Aorta (tissue), 5 donors: Measurements from ENCODE around the gene COQ7. TPM values are rescaled to one million over a fixed set of nuclear protein-coding genes. Genes with fewer than 3 reads are reported as not detected.

Experiments used
- ATAC-seq: fragments of 200-7000 bp; cut with Tn5 transposase; one replicate; pipeline ENCODE4 v1.9.1; 2022; ENCODE audit warnings: moderate library complexity; ENCODE audit not compliant: low FRiP score
- DNase-seq, 2 donors: peaks; one replicate each; pipeline ENCODE4 v3.0.0-alpha.2; 2020
- H3K27ac ChIP-seq, 2 donors: one replicate each; pipeline ENCODE4 v1.5.1; 2013; ENCODE audit warnings: low read length in 2 of 2, mild to moderate bottlenecking in 2 of 2, moderate library complexity in 2 of 2, control low read depth in 1 of 2, inconsistent platforms in 1 of 2, low read depth in 1 of 2
- H3K27me3 ChIP-seq, 2 donors: one replicate each; pipeline ENCODE4 v1.6.1; 2013; ENCODE audit warnings: control low read depth in 1 of 2, low read length in 1 of 2, mild to moderate bottlenecking in 1 of 2, moderate library complexity in 1 of 2; ENCODE audit not compliant: insufficient read depth in 2 of 2, control insufficient read depth in 1 of 2
- H3K36me3 ChIP-seq, 2 donors: one replicate each; pipeline ENCODE4 v1.6.1; 2013; ENCODE audit warnings: control low read depth in 1 of 2, low read length in 1 of 2, mild to moderate bottlenecking in 1 of 2; ENCODE audit not compliant: insufficient read depth in 2 of 2, control insufficient read depth in 1 of 2
- H3K4me1 ChIP-seq, 2 donors: one replicate each; pipeline ENCODE4 v1.6.1; 2013; ENCODE audit warnings: low read length in 2 of 2, control low read depth in 1 of 2, mild to moderate bottlenecking in 1 of 2, moderate library complexity in 1 of 2; ENCODE audit not compliant: insufficient read depth in 2 of 2, control insufficient read depth in 1 of 2
- H3K4me3 ChIP-seq, 2 donors: one replicate each; pipeline ENCODE4 v1.5.1; 2013; ENCODE audit warnings: low read length in 2 of 2, control low read depth in 1 of 2, mild to moderate bottlenecking in 1 of 2
- H3K9me3 ChIP-seq: one replicate; pipeline ENCODE4 v1.6.1; 2013; ENCODE audit warnings: mild to moderate bottlenecking, low read length; ENCODE audit not compliant: control insufficient read depth
- WGBS, 2 donors: extraction: QIAGEN DNeasy Blood & Tissue Kit; methylation state at CpG; one replicate each; pipeline ENCODE4 v1.1.7; 2013; 5-methylcytosine and 5-hydroxymethylcytosine counted together
- intact Hi-C, 2 donors: fragments of 100-400 bp; cut with DNase I; formaldehyde crosslinking; loops; one replicate each; pipeline versions ENCODE4 v1.14.2 to v1.15.0; 2022
- polyA plus RNA-seq, 2 donors: library from polyadenylated mRNA; stranded (reverse); fragments of 200-250 nt; gene quantifications; one replicate each; pipeline ENCODE4 v1.2.3, GENCODE V29; 2013
- total RNA-seq, 2 donors: library from RNA; stranded (reverse); fragmentation: NEBNext Ultra II Directional; extraction: Animal tissue kit (Norgen Biotek cat#: 25700); gene quantifications; one replicate each; pipeline ENCODE4 v1.2.1, GENCODE V29; 2021
- donor health status: healthy with polysubstance abuse.
- donor health status: Bipolar disorder and iron deficiency.
- donor health status: DM: no; HTN: no; CAD: no.
- donor health status: DM: no; HTN: no; CAD: no.
- donor health status: DM: yes; HTN: yes; CAD: no.

COQ7 gene
- total and polyA plus RNA-seq, 4 donors: 12.2 to 19.2 (median 17.8) TPM

GRCh38 chr16:19083670-19084069, 16.3 kb downstream of the COQ7 start:
- WGBS, 2 donors: 80 to 83% methylated on average over 1 of the region's 1 CpG
- no peaks in the 10 kb centered on the region for H3K4me1 ChIP-seq
- no peaks in the 10 kb centered on the region for H3K27me3 ChIP-seq
- DNase-seq (no peak), ATAC-seq (no peak)
- peaks cover 3 to 4% of the 10 kb centered on the region in 2 donors for H3K36me3 ChIP-seq
- no peak overlapping the region for H3K4me3 ChIP-seq
- H3K27ac ChIP-seq: no peak overlapping the region
- H3K9me3 ChIP-seq: no peaks in the 10 kb centered on the region
- intact Hi-C loops: no loop called here

DNA sequence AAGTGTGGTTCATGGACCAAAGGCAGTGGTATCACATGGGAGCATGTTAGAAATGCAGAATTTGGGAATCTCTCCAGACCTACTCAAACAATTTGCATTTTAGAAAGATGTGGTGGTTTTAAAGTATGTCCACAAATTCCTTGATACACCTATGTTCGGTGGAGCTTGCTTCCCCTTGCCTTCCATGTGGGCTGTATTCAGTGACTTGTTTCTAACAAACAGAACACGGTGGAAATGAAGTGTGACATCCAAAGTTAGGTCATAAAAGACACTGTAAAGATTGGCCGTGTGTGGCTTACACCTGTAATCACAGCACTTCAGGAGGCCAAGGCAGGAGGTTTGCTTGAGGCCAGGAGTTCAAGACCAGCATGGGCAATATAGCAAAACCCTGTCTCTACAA, 16.7 kb downstream of the COQ7 start:
- Histone ChIP-seq H3K27me3 (no peaks in the 10 kb centered on the region), H3K27ac (no peak overlapping the region), H3K4me1 (no peaks in the 10 kb centered on the region), H3K4me3 (no peak overlapping the region), H3K36me3 (no peaks in the 10 kb centered on the region), H3K9me3 (no peaks in the 10 kb centered on the region)
- DNase-seq (no peak), ATAC-seq (no peak)
- WGBS, 2 donors: 76 to 81% methylated on average over 3 of the region's 3 CpGs
- intact Hi-C loops: no loop called here

GRCh38 chr16:19084879-19085278, 17.5 kb downstream of the COQ7 start:
- no peaks in the 10 kb centered on the region for H3K36me3 ChIP-seq
- WGBS, 2 donors: 90% methylated on average over 5 of the region's 5 CpGs
- H3K9me3 ChIP-seq: no peaks in the 10 kb centered on the region
- no peak overlapping the region for H3K27ac ChIP-seq
- H3K4me3 ChIP-seq: no peak overlapping the region
- H3K27me3 ChIP-seq: no peaks in the 10 kb centered on the region
- DNase-seq (no peak), ATAC-seq (no peak)
- H3K4me1 ChIP-seq: no peaks in the 10 kb centered on the region
- intact Hi-C loops: loop anchor here (5.0 kb wide), 4 partner anchors 37 to 417 kb away; partner anchors contain the start of gene SYT17 (in 1 of the 2)

GRCh38 chr16:19085679-19086200, 18.3 kb downstream of the COQ7 start:
- WGBS, 2 donors: 49 to 55% methylated on average over 8 of the region's 8 CpGs
- no peak overlapping the region for H3K4me3 ChIP-seq
- no peaks in the 10 kb centered on the region for H3K4me1 ChIP-seq
- no peaks in the 10 kb centered on the region for H3K36me3 ChIP-seq
- H3K27me3 ChIP-seq: no peaks in the 10 kb centered on the region
- DNase-seq (no peak), ATAC-seq (no peak)
- H3K27ac ChIP-seq: no peak overlapping the region
- intact Hi-C loops: loop anchor here (2.0 to 5.0 kb wide), 7 partner anchors 33 to 417 kb away; partner anchors contain the start of gene SYT17 (in 1 of the 2)
- no peaks in the 10 kb centered on the region for H3K9me3 ChIP-seq

DNA sequence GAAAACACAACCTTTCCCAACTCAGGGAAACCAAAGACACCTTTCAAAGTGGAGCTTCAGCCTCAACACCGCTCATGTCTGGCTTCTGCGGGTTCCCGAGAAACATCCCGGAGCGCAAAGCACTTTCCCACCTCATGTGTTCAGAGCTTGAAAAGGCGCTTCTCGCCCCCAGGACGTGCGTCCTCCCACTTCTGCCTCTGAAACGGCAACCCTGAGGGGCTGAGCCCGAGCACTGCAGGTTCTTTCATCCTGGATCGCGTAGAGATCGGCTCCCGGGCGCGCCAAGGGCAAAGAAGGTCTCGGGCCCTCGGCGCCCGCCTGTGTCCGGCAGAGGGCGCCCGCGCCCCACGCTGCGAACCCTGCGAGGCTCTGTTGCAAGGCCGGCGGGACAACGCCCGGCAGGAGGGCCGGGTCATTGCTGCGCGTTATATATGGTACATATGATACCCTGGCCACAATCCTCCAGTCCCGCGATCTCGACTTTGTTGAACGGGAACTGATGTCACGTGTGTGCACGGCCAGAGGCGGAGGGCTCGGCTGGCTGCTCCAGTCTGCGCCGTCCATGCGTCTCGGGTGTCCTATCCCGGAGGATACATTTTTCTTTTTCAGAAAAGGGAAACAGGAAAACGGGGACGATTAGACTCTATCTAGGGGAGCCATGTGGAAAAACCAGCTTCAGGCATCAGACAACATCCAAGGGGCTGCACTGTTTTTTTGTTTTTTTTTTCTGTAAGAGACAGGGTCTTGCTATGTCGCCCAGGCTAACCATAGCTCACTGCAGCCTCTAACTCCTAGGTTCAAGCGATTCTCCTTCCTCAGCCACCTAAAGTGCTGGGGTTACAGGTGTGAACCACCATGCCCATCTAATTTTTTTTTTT, 19.1 kb downstream of the COQ7 start:
- Histone ChIP-seq H3K36me3 (no peaks in the 10 kb centered on the region), H3K9me3 (no peaks in the 10 kb centered on the region), H3K4me3 (peak overlapping the region in 1 of 2 donors; percentile 41), H3K27me3 (no peaks in the 10 kb centered on the region), H3K4me1 (no peaks in the 10 kb centered on the region), H3K27ac (no peak overlapping the region)
- WGBS, 2 donors: 4 to 5% methylated on average over 51 to 52 of the region's 52 CpGs
- peak; percentile 97 for ATAC-seq
- DNase-seq: peak; percentile 93 to 94
- intact Hi-C loops: loop anchor here (2.0 to 5.0 kb wide), 7 partner anchors 32 to 416 kb away; partner anchors contain the start of gene SYT17 (in 1 of the 2)

- H3K4me1 ChIP-seq: no peaks in the 10 kb centered on the region
- DNase-seq (no peak), ATAC-seq (no peak)
- no peak overlapping the region for H3K27ac ChIP-seq
- WGBS, 2 donors: 91 to 92% methylated on average over 5 of the region's 5 CpGs
- H3K4me3 ChIP-seq: no peak overlapping the region
- H3K36me3 ChIP-seq: no peaks in the 10 kb centered on the region
- no peaks in the 10 kb centered on the region for H3K9me3 ChIP-seq
- intact Hi-C loops: loop anchor here (2.0 to 5.0 kb wide), 5 partner anchors 20 to 414 kb away; partner anchors contain the start of gene SYT17 (in 1 of the 2)
- H3K27me3 ChIP-seq: no peaks in the 10 kb centered on the region
These were observed 21.0 kb downstream of the COQ7 start for GRCh38 chr16:19088341-19088916.

GRCh38 chr16:19089410-19089955, 22.1 kb downstream of the COQ7 start:
- no peaks in the 10 kb centered on the region for H3K4me1 ChIP-seq
- H3K27me3 ChIP-seq: no peaks in the 10 kb centered on the region
- no peak overlapping the region for H3K27ac ChIP-seq
- H3K36me3 ChIP-seq: no peaks in the 10 kb centered on the region
- H3K4me3 ChIP-seq: no peak overlapping the region
- intact Hi-C loops: loop anchor here (2.0 to 5.0 kb wide), 5 partner anchors 21 to 413 kb away; partner anchors contain the start of gene SYT17 (in 1 of the 2)
- no peaks in the 10 kb centered on the region for H3K9me3 ChIP-seq
- WGBS, 2 donors: 70 to 84% methylated on average over 3 of the region's 3 CpGs
- ATAC-seq (no peak), DNase-seq (no peak)

DNA sequence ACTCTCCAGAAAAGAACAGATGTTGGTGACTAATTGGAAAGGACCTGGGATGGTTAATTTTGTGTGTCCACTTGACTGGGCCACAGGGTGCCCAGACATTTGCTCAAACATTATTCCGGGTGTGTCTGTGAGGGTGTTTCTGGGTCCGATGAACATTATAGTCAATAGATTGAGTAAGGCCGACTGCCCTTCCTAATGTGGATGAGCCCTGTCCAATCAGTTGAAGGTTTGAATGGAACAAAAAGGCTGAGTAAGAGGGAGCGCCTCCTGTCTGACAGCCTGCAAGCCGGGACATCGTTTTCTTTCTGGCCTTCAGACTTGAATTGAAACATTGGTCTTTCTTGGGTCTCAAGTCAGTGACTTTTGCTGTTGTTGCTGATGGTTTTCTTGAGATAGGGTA, 23.5 kb downstream of the COQ7 start:
- intact Hi-C loops: loop anchor here in 1 of 2 donors (5.0 kb wide), 1 partner anchor 81 kb away; no protein-coding TSS in a partner anchor

More for the DNA sequence above, 23.5 kb downstream of the COQ7 start:
- H3K27me3 ChIP-seq: no peaks in the 10 kb centered on the region
- H3K9me3 ChIP-seq: no peaks in the 10 kb centered on the region
- no peak overlapping the region for H3K27ac ChIP-seq
- ATAC-seq (no peak), DNase-seq (no peak)
- no peaks in the 10 kb centered on the region for H3K4me1 ChIP-seq
- H3K4me3 ChIP-seq: no peak overlapping the region
- whole genome bisulfite sequencing, 2 donors: 94 to 95% methylated on average over 6 of the region's 6 CpGs
- no peaks in the 10 kb centered on the region for H3K36me3 ChIP-seq
